Measurements from ENCODE around the gene GJB5.
A peak's percentile ranks its signal among the peaks of the same experiment; 100 is the strongest.

Gene GJB5

DNA sequence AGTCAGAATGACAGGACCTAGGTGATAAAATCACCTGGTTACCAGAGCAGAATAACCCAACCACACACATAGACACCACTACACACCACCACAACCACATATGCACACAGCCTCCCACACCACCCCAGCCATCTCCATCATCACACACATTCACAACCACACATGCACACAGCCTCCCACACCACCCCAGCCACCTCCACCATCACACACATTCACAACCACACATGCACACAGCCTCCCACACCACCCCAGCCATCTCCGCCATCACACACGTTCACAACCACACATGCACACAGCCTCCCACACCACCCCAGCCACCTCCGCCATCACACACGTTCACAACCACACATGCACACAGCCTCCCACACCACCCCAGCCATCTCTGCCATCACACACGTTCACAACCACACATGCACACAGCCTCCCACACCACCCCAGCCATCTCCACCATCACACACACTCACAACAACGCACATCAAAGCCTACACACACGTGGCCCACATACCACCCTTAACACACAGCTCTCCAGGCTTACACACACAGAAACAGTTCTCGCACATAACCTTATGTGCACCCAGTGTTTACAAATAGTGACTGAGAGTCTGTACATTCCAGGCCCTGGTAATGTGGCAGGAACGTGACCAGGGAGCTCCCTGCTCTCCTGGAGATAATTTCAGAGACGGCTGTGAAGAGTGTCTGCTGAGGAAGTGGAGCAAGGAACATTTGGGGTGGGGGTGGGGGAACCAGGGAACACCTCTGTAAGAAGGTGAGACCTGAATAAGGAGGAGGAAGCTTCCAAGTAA lies 22.9 kb downstream of the GJB5 start:
- DNase-seq = no peak

DNA sequence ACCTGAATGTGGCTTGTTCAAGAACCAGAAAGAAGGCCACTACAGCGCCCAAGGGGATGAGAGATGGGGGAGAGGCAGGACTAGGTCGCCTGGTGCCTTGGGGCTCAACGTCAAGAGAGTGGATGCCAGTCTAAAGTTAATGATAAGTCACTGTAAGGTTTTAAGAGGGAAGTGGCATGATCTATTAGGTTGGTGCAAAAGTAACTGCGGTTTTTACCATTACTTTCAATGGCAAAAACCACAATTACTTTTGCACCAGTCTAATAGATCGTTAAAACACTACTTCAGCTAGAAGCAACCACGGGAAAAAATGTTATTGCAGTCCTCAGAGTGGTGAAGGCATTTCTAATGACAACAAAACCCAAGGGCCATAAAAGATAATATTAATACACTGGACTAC lies 23.5 kb downstream of the GJB5 start:
- no peak for DNase-seq

DNA sequence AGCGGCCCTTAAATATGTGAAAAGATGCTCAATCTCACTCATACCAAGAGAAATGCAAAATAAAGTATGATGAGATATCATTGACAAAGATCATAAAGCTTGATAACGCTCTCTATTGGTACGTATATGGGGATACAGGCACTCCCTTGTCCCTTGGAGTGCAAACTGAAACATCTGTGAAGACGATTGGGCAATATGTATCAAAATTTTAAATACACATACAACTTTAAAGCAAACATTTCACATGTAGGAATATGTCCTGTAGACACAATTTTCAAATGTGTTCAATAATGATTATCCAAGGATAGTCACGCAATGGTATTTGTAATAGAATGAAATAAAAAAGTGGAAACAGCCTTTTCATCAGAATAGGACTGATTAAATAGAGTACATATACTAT lies 24.2 kb downstream of the GJB5 start:
- DNase-seq = no peak

DNA sequence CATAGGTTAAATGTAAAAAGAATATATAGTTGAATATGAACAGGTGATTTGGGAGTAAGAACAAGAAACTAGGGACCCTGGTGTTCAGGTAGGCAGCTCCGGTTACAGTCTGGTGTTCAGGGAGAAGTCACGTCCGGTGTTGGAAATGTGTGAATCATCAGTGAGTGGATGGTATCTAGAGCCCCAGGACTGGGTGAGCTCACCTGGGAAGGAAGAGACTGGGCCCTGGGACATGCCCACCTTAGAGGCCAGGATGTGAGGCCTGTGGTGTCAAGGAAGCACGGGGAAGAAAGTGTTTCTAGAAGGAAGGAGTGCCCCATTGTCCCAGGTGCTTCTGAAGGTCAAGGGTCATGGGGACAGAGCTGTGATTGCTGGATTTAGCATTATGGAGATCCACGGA lies 24.7 kb downstream of the GJB5 start:
- DNase-seq = no peak

DNA sequence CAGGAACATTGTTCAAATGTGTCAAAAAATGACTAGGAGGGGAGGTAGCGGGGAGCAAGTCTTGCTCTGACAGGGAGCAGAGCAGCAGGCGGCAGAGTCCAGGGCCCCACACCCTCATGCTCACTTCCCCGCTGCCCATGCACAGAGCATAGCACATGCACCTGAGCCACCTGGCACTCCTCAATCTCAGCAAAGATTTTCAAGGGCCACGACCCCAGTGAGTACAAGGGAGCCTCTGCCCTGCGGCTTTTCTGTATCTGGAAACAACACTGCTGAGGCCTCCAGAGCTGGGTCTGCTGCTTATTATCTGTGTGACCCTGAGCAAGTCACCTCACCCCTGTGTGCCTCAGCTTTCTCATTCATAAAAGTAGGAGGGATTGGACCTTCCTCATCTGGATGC lies 25.1 kb downstream of the GJB5 start:
- DNase-seq = no peak

DNA sequence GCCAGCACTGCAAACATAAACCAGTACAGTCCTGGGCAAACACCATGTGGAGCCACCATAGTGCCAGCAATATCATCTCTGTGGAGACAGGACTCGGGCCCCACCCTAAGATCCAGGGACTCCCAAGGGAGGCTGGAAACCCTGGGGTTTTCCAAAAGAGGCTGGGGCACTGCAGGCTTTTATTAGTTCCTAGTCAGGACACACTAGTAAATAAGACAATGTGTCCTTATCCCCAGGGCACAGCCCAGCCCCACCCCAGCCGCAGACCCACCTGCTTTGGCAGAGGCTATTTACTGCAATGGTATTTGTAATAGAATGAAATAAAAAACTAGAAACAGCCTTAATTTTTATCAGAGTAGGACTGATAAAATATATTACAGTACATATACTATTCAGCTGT lies 25.7 kb downstream of the GJB5 start:
- DNase-seq = no peak

DNA sequence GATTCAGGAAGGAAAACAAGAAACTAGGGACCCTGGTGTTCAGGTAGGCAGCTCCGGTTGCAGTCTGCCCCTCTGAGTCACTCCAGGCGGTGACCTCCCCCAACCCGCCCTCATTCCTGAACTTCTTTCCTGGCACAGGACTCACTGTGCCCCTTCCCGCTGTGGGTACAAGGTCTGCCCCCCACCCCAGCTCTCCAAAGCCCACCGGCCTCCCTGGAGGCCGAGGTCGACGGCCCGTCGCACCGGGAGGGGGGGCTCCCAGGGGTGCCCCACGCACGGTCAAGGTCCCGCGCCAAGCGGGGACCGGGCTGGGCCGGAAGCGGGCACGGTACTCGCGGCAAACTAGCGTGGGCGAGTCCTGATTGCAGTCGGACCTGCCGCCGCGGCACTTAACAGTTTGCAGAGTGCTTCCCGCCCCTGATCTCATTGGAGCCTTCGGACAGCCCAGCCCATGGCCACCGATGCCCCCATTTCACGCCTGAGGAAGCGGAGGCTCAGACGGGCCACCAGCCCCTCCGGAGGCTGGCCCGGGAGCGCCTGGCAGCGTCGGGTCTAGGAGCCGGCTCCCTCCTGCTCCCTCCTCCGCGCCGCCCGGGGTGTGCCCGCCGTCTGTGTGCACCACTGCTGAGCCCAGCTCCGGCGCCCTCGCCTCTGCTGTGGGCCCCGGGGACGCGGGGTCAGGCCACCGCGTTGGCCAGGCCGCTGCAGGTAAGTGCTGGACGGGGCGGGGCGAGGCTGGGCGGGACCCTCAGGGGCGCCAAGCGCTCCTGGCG lies 26.4 kb downstream of the GJB5 start, which contains the start of gene GJB3:
Gene GJB3 (plus strand): TSS at position 144 of the 773 bp plus-strand sequence. CDS start 3,549 bp downstream, outside the sequence.
- DNase-seq = no peak

DNA sequence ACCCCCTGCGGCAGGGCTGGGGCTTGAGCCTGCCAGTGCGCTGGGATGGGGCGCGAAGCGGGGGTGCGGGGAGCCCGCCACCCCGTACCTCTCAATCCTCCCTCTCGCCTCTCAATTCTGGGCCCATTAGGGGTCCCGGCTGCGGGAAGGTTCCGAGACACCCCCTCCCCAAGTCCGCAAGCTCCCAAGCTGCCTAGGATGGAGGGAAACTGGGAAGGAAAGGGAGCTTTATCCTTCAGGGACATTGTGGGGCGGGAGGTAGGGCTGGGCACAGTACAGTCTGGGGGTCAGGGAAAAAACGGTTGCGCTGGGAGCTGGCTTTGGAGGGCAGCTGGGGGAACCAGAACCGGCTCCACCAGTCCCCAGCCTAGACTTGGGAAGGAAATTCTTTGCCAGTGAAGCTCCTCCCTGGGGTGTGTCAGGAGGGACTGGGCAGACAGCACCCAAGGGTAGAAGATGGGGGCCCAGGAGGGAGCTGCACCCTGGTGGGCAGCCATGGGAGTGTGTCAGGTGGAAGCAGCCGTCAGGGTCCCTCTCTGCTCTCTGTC lies 27.1 kb downstream of the GJB5 start:
- DNase-seq = no peak

DNA sequence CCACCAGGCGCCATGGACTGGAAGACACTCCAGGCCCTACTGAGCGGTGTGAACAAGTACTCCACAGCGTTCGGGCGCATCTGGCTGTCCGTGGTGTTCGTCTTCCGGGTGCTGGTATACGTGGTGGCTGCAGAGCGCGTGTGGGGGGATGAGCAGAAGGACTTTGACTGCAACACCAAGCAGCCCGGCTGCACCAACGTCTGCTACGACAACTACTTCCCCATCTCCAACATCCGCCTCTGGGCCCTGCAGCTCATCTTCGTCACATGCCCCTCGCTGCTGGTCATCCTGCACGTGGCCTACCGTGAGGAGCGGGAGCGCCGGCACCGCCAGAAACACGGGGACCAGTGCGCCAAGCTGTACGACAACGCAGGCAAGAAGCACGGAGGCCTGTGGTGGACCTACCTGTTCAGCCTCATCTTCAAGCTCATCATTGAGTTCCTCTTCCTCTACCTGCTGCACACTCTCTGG lies 29.9 kb downstream of the GJB5 start:
- no peak for DNase-seq

DNA sequence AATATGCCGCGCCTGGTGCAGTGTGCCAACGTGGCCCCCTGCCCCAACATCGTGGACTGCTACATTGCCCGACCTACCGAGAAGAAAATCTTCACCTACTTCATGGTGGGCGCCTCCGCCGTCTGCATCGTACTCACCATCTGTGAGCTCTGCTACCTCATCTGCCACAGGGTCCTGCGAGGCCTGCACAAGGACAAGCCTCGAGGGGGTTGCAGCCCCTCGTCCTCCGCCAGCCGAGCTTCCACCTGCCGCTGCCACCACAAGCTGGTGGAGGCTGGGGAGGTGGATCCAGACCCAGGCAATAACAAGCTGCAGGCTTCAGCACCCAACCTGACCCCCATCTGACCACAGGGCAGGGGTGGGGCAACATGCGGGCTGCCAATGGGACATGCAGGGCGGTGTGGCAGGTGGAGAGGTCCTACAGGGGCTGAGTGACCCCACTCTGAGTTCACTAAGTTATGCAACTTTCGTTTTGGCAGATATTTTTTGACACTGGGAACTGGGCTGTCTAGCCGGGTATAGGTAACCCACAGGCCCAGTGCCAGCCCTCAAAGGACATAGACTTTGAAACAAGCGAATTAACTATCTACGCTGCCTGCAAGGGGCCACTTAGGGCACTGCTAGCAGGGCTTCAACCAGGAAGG lies 30.5 kb downstream of the GJB5 start:
- no peak for DNase-seq

DNA sequence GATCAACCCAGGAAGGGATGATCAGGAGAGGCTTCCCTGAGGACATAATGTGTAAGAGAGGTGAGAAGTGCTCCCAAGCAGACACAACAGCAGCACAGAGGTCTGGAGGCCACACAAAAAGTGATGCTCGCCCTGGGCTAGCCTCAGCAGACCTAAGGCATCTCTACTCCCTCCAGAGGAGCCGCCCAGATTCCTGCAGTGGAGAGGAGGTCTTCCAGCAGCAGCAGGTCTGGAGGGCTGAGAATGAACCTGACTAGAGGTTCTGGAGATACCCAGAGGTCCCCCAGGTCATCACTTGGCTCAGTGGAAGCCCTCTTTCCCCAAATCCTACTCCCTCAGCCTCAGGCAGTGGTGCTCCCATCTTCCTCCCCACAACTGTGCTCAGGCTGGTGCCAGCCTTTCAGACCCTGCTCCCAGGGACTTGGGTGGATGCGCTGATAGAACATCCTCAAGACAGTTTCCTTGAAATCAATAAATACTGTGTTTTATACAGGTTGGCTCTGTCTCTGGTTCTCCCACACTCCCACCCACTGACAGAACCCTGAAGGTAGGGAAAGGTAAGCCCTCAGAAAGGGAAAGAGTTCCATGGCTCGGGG lies 31.1 kb downstream of the GJB5 start:
- no peak for DNase-seq

DNA sequence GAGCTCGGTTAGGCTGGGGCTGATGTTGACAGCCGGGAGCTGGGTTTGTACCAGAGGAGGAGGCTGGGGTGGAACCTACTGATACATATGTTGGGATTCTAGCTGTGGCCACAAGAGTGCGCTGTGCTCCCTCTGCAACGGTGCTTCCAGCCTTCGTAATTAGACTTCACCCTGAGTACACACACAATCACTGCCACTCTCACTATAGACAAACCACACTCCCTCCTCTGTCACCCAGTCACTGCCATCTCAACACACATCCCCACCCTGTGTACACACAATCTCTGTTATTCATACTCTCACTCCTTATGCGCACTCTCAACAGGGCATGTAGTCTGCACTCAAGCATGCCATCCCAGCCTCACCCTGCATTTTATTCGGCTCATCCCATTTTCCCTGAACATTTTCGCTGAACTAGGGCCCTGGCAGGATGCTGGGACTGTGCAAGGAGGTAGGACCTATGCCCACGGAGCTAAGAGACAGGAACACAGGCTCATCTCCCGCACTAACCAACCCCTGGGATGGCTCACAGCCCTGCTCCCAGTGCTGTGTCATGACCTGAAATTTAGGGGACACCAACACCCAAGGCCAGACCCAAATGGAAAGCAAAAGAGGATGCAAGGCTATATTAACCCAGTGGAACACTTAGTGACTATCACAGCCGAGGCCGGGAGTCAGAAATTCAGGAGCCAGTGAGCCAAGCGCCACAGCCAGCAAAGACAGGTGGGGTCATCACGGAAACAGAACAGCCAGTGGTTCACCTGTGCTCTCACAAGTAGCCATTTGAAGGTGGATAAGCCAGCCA lies 31.9 kb downstream of the GJB5 start:
- DNase-seq = peak; percentile 32

DNA sequence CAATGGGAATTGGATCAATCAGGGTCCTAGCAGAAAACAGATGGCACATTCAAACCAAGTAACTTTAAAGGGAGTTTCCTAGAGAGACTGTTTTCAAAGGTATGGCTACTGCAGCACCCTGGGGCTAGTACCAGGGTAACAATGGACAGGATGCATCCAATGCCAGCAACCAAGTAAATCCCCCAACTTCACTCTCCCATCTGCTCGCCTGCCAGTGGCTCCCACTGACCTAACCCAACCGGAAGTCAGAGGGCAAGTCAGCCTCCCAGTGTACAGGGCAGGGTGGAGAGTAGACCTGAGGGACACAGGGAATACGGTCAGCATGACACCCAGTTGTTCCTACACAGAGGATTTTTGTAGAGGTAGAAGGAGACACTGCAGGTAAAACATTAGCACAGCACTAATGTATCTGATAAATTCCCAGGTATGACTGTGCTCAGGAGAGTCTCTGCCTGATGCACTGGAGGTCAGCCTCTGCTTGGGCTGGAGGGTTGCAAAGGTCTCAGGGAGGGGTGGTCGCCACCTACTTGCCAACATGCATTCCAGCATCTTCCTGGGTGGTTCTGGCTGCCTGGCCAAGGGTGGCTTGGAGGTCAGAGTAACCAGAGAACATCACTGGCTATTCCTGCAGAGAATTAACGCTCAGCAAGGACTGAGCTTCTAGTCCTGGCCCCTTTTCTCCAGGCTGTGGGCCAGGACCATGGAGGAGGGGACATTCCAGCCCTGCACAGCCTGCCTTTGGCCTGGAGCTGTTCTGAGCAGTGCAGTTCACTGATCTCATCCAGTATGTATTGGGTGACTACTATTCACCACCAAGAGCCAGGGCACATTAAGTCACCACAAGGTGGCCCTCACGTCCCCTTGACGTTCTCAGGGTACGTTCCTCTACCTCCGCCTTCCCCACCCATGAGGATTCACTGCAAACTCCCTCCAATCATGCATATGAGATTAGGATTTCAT lies 32.9 kb downstream of the GJB5 start:
- no peak for DNase-seq

DNA sequence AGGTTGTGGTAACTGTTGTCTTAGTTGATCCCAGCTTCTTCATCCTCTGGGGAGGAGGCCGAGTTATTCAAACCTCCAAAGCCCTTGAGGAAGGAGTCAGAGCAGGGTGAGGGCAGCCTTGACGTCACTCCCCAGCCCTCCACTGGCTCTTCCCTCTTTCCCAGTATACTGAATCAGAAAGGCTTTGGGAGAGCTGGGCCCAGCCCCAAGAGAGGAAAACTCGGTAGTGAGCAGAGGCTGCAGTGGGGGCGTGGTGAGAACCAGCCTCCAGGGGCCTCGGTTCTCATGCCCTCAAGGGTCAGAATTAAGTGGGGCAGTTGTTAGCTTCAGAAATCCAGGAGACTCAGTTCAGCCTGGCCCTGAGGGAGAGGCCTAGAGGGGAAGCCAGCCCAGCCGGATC lies 36.1 kb downstream of the GJB5 start:
- no peak for DNase-seq

DNA sequence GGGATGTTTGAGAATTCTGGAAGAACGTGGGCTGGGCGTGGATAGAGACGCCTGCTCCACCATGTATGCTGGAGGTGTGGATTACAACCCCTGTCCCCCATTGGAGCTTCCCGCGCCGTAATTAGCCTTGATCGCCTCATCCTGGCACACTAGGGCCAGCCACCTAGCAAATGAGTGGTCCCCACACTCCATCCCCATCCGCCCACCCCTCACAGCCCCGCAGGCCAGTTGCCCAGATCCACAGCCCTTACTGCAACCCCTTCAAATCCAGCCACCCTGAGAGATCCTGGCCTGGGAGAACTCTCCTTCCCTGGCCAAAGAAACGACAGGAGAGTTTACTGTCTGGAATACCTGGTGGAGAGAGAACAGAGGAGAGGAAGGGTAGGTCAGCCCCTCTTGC lies 37.6 kb downstream of the GJB5 start:
- no peak for DNase-seq

DNA sequence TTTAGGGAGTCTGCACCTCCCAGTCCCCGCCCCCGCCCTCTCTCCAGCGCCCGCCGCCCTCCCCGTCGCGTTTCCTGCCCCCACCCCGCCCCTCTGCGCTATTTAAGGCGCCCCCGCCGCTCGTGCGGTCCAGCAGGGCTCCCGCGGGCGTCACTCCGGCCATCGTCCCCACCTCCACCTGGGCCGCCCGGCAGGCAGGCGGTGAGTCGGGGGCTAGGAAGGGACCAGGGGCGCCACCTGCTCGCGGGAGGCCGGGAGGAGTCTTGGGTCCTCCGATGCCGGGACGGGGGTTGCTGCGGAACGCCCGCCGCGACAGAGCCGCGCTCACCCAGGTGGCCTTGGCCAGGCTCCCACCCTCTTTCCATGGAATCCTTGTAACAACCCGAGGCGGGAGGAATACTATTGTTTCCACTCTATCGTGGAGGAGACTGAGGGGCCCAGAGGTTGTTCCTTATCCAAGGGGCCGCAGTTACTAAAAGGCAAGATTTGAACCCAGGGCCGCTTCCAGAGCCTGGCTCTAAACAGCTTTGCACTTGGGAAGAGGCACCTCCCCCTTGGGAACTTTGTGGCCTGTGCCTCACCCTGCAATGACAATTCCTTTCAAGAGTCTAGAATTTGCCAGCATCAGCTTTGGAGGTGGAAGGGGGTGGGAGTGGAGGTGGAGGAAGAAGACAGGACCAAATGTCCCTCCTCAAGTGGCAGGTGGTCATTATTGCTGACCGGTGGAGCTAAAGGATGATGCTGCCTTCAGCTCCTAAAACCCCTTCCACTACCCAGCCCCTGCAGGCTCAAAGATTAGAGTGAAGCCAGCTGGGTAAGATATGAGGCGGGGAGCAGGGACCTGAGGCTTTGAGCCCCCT lies 38.3 kb downstream of the GJB5 start, which contains the start of gene GJA4:
Gene GJA4 (plus strand): TSS at position 132 of the 860 bp plus-strand sequence. CDS start 1,215 bp downstream, outside the sequence.
- DNase-seq = no peak

DNA sequence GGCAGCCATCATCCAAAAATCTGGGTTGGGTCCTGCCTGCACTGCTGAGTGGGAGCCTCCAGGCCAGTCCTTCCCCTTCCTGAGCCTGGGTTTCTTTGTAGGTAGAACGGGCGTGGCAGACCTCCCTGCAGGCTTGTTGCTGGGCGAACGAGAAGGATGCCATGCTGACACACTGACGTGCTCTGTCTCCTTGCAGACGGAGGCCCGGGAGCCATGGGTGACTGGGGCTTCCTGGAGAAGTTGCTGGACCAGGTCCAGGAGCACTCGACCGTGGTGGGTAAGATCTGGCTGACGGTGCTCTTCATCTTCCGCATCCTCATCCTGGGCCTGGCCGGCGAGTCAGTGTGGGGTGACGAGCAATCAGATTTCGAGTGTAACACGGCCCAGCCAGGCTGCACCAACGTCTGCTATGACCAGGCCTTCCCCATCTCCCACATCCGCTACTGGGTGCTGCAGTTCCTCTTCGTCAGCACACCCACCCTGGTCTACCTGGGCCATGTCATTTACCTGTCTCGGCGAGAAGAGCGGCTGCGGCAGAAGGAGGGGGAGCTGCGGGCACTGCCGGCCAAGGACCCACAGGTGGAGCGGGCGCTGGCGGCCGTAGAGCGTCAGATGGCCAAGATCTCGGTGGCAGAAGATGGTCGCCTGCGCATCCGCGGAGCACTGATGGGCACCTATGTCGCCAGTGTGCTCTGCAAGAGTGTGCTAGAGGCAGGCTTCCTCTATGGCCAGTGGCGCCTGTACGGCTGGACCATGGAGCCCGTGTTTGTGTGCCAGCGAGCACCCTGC lies 39.3 kb downstream of the GJB5 start:
- DNase-seq = no peak

DNA sequence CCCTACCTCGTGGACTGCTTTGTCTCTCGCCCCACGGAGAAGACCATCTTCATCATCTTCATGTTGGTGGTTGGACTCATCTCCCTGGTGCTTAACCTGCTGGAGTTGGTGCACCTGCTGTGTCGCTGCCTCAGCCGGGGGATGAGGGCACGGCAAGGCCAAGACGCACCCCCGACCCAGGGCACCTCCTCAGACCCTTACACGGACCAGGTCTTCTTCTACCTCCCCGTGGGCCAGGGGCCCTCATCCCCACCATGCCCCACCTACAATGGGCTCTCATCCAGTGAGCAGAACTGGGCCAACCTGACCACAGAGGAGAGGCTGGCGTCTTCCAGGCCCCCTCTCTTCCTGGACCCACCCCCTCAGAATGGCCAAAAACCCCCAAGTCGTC lies 39.9 kb downstream of the GJB5 start:
- DNase-seq = no peak

DNA sequence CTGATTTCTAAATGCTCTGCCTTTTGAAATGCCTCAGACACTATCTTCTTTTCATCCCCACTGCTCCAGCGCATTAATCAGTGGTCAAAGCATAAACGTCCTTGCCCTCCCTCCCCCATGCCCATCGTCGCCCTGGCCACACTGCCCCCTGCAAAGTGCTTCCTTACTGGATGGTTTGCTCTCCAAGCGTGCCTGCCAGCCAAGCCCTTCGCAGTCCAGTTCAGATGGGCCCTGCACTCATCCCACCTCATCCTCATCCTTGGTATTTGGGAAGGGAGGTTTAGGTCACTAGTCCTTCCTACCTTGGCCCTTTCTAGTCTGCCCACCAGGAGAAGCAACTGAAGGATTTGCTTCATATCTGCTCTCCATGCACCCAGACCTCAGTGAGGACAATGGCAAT lies 41.1 kb downstream of the GJB5 start:
- DNase-seq = no peak

Measured in NK-92 treated with Interleukin-12 subunit alpha and Interleukin-12 subunit beta, amount 100 ng/mL, for 24 hours (cell line).